Stimulated activated CD8-positive, alpha-beta memory T cell treated with anti-CD3 and anti-CD28 coated beads, Interleukin-12 subunit alpha, Interleukin-12 subunit beta, amount 100 ng/mL, for 24 hours (primary cell): Measurements from ENCODE around the gene ZCCHC24.

Experiments used
- DNase-seq: peaks from one replicate; pipeline ENCODE4 v3.0.0-alpha.2; 2020; ENCODE audit errors: extremely low read depth

Gene ZCCHC24

GRCh38 chr10:79445161-79445976 is at the start of gene ZCCHC24:
Gene ZCCHC24 (minus strand): TSS chr10:79445624. CDS start chr10:79445440, 184 bp downstream.
- peak; percentile 89 for DNase-seq

DNA sequence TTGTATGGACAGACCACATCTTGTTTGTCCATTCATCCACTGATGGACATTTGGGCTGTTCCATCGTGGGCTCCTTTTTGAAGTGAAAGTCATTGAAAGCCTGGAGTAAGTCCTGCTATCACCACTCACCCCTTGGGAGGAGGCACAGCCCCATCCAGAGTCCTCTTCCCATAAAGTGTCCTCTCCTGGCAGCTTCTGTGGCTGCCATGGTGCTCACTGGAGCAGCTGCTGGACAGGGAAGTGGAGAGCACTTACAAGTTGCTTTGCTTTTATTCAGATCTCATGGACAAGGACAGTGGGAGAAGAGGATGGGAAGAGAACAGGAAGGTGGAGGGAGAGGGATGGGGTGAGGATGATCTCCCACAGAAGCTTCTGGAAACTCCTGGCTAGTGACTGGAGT is 48.4 kb upstream of the ZCCHC24 start:
- DNase-seq: no peak

GRCh38 chr10:79492839-79493238 is 47.4 kb upstream of the ZCCHC24 start:
- DNase-seq: no peak

GRCh38 chr10:79492256-79492655 is 46.8 kb upstream of the ZCCHC24 start:
- no peak for DNase-seq

DNA sequence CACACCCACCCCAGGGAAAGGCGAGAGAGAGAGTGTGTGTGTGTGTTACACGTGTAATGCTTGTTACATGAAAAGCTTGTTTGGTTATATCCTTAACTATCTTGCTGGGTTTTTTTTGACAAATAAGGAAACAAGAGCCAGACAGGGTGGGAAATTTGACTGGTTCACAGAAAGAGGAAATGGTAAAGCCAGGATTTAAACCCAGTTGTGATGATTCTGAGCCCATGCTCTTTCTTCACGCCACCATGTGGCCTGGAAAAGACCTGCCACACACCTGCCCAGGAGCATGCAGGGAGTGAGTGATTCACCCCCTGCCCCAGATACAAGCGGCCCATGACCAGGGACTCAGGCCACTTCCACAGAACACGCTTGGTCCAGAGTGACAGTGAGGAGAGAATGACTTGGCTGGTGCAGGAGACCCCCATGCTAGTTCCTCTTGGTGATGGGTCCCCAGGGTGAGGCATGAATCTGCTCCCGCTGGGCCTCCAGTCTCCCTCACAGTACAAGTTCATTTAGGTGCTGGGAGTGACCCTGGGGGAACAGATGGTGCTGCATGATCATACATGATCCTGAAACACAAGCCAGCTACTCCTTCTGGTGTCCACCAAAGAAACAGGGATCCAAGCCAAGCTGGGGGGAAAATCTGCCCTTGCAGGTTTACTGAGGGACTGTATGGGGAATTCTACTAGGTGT is 45.9 kb upstream of the ZCCHC24 start:
- no peak for DNase-seq

GRCh38 chr10:79490400-79491142 is 45.1 kb upstream of the ZCCHC24 start:
- no peak for DNase-seq

- DNase-seq: no peak
Observed at GRCh38 chr10:79488870-79489269, 43.4 kb upstream of the ZCCHC24 start.

DNA sequence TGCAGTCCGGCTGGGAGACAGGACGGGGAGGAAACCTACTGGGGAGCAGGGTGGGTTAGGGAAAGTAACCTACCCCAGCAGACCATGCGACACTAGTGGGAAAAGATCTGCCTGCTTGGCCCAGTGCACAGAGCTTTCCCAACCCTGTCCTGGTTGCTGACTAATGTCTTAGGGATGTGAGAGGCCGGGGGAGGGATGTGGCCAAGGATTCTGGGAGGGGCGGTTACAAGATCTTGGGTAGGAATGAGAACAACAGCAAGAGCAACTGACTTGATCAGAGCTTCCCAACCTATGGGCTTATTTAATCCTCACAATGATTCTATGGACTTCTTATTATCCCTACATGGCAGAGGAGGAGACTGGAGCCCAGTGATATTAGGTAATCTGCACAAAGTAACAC is 42.9 kb upstream of the ZCCHC24 start:
- DNase-seq: no peak

DNA sequence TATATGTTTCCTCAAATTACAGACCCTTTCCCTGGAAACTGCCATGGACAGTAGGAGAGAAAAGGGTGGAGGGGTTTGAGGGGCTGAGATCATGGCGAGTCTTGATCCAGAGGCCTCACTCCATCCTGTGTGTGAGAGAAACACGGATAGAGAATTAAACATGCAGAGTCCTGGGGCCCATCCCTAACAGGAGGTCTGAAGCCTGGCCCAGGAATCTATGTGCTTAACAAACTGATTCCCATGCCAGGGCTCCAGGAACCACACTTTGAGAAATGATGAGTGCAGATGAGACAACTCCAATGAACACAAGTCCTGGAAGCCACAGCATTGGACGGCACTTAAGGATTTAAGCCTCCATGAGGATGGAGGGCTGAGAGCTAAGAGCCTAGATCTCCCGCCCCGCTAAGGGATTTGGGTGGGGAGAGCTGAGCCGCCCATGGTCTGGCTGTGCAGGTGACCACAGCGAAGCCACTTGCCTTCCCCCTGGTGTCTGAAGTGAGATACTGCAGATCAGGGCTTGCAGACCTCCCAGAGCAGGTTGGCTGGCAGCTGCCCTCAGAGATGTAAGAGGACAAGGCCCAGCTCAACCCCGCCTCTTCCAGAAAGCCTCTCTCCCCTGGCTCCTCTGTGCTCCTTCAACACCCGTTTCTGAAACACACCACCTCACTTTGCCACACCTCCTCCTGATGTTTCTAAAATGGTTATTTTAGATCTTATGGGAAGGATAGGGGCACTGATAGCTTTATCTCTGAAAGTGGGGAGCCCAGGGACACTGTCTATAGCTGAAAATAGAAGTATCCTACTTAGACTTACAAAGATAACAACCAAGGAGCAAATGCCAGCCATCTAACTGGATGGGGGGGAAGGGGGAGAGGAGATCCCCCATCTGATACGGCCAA is 42.1 kb upstream of the ZCCHC24 start:
- no peak for DNase-seq

DNA sequence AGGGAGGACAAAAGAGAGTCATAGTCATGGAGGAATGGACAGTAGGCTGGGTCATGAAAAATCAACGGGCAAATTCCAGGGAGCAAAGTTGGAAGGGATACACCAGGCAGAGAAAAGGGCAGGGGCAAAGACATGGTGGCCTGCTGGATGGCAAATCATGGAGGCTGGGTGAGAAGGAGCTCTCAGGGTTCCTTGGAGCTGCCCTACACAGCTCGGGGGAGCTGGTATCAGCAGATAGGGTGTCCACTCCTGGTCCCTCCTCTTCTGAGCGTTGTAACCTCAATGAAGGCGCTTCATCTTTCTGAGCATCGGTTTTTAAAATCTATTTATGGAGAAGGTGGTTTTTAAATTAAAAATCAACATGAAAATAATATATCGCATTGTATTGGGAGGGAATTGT is 39.1 kb upstream of the ZCCHC24 start:
- DNase-seq: no peak

DNA sequence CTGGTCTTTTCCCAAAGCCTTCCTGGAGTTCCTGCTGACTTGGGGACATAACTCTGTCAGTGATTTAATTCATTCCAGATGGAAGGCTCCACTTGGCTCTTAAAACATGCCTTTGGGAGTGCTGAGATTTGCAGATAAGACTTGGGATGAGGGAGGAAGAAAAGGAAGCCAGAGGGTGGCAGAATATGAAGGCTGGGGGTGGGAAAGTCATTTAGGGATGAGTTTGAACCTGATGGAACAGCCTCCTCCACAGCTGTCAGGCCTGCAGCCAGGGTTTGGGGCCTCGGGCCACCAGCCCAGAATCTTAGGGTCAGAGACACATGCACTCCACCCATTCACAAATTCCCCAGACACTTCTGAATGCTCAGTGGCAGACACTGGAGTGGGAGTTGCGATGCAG is 38.5 kb upstream of the ZCCHC24 start:
- DNase-seq: no peak

- DNase-seq: no peak
Observed at GRCh38 chr10:79483299-79483698, 37.9 kb upstream of the ZCCHC24 start.

GRCh38 chr10:79482741-79483140 is 37.3 kb upstream of the ZCCHC24 start:
- no peak for DNase-seq

DNA sequence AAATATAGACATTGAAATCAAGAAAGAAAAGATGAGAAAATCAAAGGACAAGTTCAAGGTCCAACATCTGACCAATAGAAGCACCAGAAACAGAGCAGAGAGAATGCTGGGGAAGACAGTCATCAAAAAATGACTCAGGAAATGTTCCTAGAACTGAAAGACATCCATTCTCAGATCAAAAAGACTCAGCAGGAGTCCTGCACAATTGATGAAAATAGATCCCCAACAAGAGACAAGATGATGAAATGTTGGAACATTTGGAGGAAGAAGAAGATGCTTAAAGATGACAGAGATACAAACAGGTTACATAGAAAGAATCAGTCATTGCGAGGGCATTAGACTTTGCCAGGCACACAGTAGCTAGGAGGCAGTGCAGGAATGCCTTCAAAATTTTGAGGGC is 36.9 kb upstream of the ZCCHC24 start:
- DNase-seq: no peak

DNA sequence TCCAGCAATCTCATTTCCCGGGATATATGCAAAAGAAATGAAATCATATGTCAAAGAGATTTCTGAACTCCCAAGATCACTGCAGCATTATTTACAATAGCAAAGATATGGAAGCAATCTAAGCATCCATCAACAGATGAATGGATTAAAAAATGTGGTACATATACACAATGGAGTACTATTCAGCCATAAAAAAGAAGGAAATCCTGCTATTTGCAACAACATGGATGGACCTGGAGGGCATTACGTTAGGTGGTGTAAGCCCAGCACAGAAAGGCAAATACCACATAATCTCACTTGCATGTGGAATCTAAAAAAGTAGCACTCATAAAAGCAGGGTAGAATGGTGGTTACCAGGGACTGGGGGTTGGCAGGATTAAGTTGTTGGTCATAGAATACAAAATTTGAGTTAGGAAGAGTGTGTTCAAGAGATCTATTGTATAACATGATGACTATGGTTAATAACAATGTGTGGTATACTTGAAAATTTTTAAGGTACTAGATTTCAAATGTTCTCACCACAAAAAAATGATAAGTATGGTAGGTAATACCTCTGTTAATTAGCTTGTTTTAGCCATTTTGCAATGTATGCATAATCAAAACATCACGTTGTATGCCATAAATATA is 34.0 kb upstream of the ZCCHC24 start:
- DNase-seq: no peak

DNA sequence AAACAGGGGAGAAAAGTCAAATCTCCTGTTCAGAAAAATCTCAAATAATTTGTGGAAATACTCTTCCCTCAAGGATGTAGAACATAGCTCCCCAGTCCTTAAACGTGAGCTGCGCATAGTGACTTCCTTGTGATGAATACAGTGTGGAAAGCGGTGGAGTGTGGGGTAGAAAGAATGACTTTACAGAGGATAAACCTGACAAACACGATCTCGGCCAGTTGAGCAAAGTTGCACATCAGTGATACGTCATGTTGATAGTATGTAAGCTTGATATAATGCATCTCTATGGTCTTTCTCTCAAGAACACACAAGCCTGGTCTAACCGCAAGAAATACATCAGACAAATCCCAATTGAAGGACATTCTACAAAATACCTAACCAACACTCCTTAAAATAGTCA is 32.0 kb upstream of the ZCCHC24 start:
- no peak for DNase-seq

DNA sequence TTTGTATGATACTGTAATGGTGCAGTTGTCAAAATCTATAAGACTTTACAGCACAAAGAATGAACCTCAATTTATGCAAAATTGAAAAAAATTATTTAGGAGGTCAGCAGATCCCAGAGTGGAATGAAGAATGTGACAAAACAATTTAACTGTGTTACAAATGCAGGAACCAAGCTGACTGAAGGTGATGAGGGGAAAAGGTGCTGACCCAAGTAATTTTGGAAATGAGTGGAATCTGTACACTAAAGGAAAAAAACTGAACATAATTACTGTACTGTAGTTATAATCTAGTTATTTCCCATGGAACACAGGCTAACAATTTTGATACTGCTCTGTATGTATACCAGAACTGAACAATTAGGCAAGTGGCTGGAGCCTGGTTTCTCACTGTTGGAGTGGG is 31.2 kb upstream of the ZCCHC24 start:
- DNase-seq: no peak

GRCh38 chr10:79475877-79476276 is 30.5 kb upstream of the ZCCHC24 start:
- DNase-seq: no peak

DNA sequence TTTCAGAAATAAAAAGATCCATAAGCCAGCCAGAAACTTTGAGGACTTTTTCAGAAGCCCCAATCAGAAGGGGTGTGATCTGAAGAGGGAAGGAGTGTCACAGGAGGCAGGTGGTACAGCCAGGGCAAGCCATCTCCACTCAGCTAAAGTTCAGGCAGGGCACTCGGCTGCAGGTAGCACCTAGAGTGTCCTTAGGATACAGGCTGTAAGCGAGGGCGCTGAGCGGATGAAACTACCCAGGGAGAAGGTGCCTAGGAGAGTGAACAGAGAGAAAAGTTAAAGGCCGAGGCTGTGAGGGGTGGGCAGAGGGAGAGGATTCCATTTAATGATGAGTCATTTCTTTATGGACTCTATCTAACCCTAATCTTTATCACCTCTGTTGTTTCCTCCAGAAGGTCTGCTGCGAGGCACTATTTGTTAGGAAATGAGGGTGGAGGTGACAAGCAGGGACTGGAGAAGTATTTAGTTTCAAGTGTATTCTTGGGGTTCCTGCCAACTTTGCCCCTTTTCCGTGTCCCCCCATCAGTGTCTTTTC is 29.8 kb upstream of the ZCCHC24 start:
- no peak for DNase-seq

DNA sequence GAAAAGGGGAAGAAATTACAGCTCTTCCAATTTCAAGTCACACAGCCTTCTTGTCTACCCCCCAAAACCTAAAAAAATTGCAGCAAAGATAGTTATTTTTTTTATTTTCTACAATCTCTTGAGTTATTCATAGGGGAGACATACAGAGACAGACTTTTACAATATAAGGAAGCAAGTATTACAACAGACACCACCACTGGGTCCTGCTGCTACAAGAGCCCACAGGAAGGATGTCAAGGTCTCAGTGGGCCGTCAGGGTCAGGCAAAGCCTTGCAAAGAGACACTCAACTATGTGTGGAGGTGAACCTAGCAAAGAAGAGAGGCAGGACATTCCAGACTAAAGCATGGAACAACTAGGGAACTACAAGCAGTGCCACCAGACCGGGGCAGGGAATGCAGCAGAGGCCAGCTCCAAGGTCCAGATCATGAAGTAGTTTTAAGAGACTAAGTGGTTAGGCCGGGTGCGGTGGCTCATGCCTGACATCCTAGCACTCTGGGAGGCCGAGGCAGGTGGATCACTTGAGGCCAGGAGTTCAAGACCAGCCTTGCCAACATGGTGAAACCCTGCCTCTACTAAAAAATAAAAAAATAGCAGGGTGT is 28.2 kb upstream of the ZCCHC24 start:
- DNase-seq: no peak
